Nephron (organoid): ENCODE results near the gene GNG7.
"Not testable (repeated sequence)": the region's sequence is repeated elsewhere in the genome, so short reads cannot be mapped to it uniquely, and the experiment has no call there.

Experiments
- H3K27ac Mint-ChIP-seq, 3 experiments: 2 replicates each; pipeline ENCODE4 v1.8.0; 2020; ENCODE audit warnings: mixed read lengths in 3 of 3, mild to moderate bottlenecking in 2 of 3, moderate library complexity in 1 of 3
- H3K27me3 Mint-ChIP-seq: 2 replicates; pipeline ENCODE4 v1.8.0; 2021; ENCODE audit warnings: low read depth, mild to moderate bottlenecking, moderate library complexity, mixed read lengths
- H3K36me3 Mint-ChIP-seq: 2 replicates; pipeline ENCODE4 v1.8.0; 2020; ENCODE audit warnings: low read depth, mixed read lengths
- H3K4me1 Mint-ChIP-seq: 2 replicates; pipeline ENCODE4 v1.8.0; 2020; ENCODE audit warnings: mixed read lengths
- H3K4me3 Mint-ChIP-seq, 3 experiments: 2 replicates each; pipeline ENCODE4 v1.8.0; 2020; ENCODE audit warnings: mild to moderate bottlenecking in 3 of 3, mixed read lengths in 3 of 3, moderate library complexity in 2 of 3
- H3K9me3 Mint-ChIP-seq: 2 replicates; pipeline ENCODE4 v1.8.0; 2020; ENCODE audit warnings: mixed read lengths
- TF ChIP-seq, protein P1 (sequence below), 3 experiments: fragments of 200-600 bp; sonication (generic); IDR thresholded peaks; one replicate each; pipeline ENCODE4 v1.5.0; 2021; ENCODE audit warnings: antibody characterized with exemption in 3 of 3; ENCODE audit not compliant: unreplicated experiment in 3 of 3

The GNG7 gene

DNA sequence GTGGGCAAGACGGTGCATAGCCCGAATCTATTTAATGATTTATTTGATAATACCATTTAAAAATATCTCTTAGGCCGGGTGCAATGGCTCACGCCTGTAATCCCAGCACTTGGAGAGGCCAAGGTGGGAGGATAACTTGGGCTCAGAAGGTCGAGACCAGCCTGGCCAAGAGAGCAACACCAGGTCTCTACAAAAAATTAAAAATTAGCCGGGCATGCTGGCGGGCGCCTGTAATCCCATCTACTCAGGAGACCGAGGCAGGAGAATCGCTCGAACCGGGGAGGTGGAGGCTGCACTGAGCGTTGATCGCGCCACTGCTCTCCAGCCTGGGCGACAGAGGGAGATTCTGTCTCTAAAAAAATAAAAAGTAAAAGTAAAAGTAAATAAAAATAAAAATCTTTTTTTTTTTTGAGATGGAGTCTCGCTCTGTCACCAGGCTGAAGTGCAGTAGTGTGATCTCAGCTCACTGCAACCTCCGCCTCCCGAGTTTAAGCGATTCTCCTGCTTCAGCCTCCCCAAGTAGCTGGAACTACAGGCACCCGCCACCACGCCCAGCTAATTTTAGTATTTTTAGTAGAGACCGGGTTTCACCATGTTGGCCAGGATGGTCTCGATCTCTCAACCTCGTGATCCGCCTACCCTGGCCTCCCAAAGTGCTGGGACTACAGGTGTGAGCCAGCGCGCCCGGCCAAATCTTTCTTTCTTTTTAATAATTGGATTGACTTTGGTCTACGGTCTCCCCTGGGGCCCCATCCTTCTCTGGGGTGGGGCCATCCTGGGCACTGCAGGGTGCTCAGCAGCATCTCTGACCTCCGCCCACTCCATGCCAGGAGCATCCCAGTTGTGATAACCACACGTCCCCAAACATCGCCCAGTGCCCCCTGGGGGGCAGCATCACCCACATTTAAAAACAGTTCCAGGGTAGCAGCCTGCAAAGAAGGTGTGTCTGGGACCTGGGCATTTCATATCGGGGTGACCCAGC is 90.7 kb downstream of the GNG7 start:
- TF ChIP-seq, protein P1, sequence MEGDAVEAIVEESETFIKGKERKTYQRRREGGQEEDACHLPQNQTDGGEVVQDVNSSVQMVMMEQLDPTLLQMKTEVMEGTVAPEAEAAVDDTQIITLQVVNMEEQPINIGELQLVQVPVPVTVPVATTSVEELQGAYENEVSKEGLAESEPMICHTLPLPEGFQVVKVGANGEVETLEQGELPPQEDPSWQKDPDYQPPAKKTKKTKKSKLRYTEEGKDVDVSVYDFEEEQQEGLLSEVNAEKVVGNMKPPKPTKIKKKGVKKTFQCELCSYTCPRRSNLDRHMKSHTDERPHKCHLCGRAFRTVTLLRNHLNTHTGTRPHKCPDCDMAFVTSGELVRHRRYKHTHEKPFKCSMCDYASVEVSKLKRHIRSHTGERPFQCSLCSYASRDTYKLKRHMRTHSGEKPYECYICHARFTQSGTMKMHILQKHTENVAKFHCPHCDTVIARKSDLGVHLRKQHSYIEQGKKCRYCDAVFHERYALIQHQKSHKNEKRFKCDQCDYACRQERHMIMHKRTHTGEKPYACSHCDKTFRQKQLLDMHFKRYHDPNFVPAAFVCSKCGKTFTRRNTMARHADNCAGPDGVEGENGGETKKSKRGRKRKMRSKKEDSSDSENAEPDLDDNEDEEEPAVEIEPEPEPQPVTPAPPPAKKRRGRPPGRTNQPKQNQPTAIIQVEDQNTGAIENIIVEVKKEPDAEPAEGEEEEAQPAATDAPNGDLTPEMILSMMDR (IDR thresholded peaks at IDR 0.05; ENCODE audit: unreplicated experiment in 3 of 3), result peak in 1 of 3 experiments; percentile 34
- Mint-ChIP-seq H3K36me3 (no peaks in the 10 kb centered on the region), H3K4me1 (peaks cover 17% of the 10 kb centered on the region), H3K9me3 (peaks cover 3% of the 10 kb centered on the region), H3K27me3 (peaks cover 54% of the 10 kb centered on the region), H3K4me3 (no peak overlapping the region), H3K27ac (no peak overlapping the region)

DNA sequence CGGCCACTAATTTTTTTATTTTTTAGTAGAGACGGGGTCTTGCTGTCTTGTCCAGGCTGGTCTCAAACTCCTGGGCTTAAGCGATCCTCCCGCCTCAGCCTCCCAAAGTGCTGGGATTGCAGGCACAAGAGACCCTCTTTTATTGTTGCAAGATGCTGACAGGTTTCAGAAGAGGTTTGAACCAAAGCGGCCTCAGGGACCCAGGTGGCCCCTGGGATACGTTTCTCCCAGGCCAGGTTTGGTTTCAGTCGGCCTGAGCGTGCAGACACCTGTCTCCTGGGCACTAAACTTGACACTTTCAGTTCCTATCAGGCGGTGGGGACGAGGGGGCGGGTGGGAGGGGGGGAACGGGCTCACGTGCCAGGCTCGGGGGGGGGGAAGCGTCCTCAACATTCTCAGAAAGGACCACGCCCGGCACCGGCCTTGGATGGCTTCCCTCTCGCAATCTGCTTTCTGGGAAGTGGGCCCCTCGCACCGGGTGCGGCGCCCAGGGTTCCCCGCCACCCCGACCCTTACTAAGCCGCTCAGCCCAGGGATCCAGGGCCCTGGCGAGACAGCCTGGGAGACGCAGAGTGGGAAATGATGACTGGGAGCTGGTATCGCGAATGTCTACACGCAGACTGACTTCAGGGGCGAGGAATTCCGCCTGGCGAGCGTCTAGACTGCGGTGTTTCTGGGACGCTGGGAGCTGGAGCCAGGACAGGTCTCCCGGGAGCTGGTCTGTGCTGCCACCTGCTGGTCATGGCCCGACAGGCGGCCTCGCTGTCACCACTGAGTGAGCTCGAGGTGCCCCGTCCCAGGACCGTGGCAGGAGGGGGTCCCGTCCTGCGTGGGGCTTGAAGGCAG is 91.6 kb downstream of the GNG7 start:
- Mint-ChIP-seq H3K27me3 (peaks cover 50% of the 10 kb centered on the region), H3K36me3 (no peaks in the 10 kb centered on the region), H3K4me1 (peaks cover 17% of the 10 kb centered on the region), H3K27ac (peak overlapping the region in 1 of 3 experiments; percentile 59), H3K9me3 (peaks cover 3% of the 10 kb centered on the region), H3K4me3 (peak overlapping the region; percentile 73 to 74 (median 74))
- TF ChIP-seq, protein P1 (IDR thresholded peaks at IDR 0.05; ENCODE audit: unreplicated experiment in 3 of 3), result peak; percentile 91 to 98 (median 97)

DNA sequence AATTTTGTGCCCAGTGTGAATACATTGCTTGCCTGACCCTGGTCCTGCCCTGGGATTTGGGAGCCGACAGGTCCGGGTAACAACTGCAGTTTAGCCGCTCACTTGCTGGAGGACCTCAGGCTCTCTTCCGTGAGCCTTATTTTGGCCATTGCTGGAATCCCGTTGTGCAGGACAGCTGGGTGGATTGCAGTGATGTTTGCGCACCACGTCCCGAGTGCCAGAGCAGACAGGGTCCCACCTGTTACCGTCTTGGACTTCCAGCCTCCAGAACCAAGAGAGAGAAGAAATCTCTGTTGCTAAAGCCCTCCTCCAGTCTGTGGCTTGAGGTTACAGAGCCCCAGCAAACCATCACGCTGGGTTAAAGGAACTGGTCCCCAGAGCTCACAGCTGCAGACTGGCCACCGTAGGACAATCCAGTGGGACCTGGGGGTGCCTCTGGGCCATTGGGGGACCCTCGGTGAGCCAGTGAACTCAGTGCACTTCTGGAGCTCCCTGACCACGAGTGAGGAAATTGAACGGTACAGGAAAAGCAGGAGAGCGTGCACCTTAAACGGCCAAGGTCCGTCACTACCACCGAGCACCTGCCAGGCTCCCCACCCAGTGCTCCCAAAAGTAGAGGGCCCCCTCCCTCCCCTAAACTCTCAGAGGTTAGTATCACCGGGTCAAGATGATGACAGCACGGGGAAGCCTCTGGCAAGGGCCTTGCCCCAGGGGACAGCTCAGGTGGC is 92.9 kb downstream of the GNG7 start:
- Mint-ChIP-seq H3K4me3 (peak overlapping the region in 1 of 3 experiments; percentile 65), H3K27ac (peak overlapping the region in 1 of 3 experiments; percentile 14), H3K4me1 (peaks cover 17% of the 10 kb centered on the region), H3K36me3 (no peaks in the 10 kb centered on the region), H3K9me3 (peaks cover 2% of the 10 kb centered on the region), H3K27me3 (peaks cover 50% of the 10 kb centered on the region)
- TF ChIP-seq, protein P1 (IDR thresholded peaks at IDR 0.05; ENCODE audit: unreplicated experiment in 3 of 3), result no peak

DNA sequence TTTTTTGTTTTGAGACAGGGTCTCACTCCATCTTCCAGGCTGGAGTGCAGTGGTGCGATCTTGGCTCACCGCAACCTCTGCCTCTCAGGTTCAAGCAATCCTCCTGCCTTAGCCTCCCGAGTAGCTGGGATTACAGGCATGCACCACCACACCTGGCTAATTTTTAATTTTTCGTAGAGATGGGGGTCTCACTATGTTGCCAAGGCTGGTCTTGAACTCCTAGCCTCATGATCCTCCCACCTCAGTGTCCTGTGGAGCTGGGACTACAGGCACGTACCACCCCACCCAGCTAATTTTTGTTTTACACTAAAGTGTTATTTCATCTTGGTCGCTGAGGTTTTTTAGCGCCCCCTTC is 93.5 kb downstream of the GNG7 start:
- not testable (repeated sequence) for H3K36me3 Mint-ChIP-seq, H3K4me3 Mint-ChIP-seq, H3K9me3 Mint-ChIP-seq, H3K27ac Mint-ChIP-seq
- H3K4me1 Mint-ChIP-seq, result peaks cover 17% of the 10 kb centered on the region
- peaks cover 44% of the 10 kb centered on the region for H3K27me3 Mint-ChIP-seq

DNA sequence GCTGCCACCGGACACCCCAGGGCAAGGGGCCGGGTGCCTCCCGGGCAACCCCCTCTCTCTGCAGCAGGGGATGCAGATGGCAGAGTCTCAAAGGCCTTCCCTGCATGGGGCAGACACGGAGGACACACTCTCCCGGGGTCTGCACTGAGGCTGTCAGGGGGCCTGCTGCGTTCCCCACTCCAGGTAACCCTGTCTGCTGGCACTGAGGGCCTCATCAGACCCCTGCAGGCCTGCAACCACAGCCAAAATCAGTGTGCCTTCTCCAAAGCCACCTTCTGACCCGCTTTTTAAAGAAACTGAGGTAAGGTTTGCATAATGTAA is 93.9 kb downstream of the GNG7 start:
- H3K9me3 Mint-ChIP-seq, result no peaks in the 10 kb centered on the region
- TF ChIP-seq, protein P1 (IDR thresholded peaks at IDR 0.05; ENCODE audit: unreplicated experiment in 3 of 3), result no peak
- peaks cover 20% of the 10 kb centered on the region for H3K4me1 Mint-ChIP-seq
- no peak overlapping the region for H3K4me3 Mint-ChIP-seq
- peaks cover 42% of the 10 kb centered on the region for H3K27me3 Mint-ChIP-seq
- H3K36me3 Mint-ChIP-seq, result no peaks in the 10 kb centered on the region
- no peak overlapping the region for H3K27ac Mint-ChIP-seq
